Stimulated activated CD8-positive, alpha-beta memory T cell treated with anti-CD3 and anti-CD28 coated beads, Interleukin-4, amount 100 ng/mL, for 48 hours (primary cell): ENCODE data around the gene ITM2C.

Experiments
- DNase-seq: peaks from one replicate; pipeline ENCODE4 v3.0.0-alpha.2; 2020

The ITM2C gene, protein sequence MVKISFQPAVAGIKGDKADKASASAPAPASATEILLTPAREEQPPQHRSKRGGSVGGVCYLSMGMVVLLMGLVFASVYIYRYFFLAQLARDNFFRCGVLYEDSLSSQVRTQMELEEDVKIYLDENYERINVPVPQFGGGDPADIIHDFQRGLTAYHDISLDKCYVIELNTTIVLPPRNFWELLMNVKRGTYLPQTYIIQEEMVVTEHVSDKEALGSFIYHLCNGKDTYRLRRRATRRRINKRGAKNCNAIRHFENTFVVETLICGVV

GRCh38 chr2:230864605-230865306 is at the start of gene ITM2C:
Gene ITM2C, plus strand, starts transcription at chr2:230864942. Its CDS starts 84 bp downstream, at chr2:230865026.
- DNase-seq, result peak; percentile 78

- DNase-seq, result no peak
Observed at GRCh38 chr2:230815088-230815487, 49.7 kb upstream of the ITM2C start.

DNA sequence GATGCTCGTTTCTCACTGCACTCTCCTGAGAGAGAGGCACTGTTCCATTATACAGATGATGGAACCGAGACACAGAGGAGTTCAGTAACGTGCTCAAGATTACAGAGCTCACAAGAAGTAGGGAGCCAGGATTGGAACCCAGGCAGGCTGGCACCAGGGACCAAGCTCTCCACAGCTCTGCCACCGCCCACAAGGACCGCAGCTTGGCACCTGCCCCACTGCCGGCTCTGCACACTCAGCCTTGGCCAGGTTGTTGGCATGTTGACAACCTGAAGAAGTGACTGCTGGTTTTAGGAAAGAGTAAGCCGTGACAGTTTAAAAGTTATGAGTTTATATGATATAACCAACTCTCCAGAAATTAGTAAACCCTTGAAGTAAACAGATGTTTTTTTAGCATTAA is 48.0 kb upstream of the ITM2C start:
- no peak for DNase-seq

DNA sequence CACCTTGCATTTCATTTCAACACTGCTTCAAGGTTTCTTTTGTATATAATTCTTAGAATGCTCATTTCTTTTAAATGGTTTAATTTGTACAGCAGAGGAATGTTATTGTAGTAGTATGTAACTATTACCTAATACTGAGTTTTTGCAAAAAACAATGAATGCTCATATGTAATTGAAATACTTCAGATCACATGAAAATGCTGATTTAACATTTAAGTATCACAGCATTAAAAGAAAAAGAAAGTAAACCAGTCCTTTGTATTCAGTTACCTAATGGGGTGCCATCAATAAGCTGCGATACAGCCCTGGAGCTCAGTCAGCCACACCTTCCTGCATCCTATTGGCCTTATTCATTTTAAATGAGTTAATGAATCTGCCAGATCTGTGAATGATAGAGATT is 45.3 kb upstream of the ITM2C start:
- no peak for DNase-seq

GRCh38 chr2:230821261-230821990 is 43.3 kb upstream of the ITM2C start:
- DNase-seq, result no peak

GRCh38 chr2:230821991-230822520 is 42.7 kb upstream of the ITM2C start:
- DNase-seq, result no peak

- DNase-seq, result no peak
Observed at GRCh38 chr2:230823264-230823964, 41.3 kb upstream of the ITM2C start.

- DNase-seq, result peak; percentile 62
Observed at GRCh38 chr2:230824406-230824978, 40.2 kb upstream of the ITM2C start.

- no peak for DNase-seq
Observed at GRCh38 chr2:230825354-230825753, 39.4 kb upstream of the ITM2C start.

- DNase-seq, result no peak
Observed at GRCh38 chr2:230827774-230828271, 36.9 kb upstream of the ITM2C start.

- peak; percentile 49 for DNase-seq
Observed at GRCh38 chr2:230828272-230828961, 36.3 kb upstream of the ITM2C start.

GRCh38 chr2:230829293-230829692 is 35.4 kb upstream of the ITM2C start:
- no peak for DNase-seq

- no peak for DNase-seq
Observed at GRCh38 chr2:230829959-230830358, 34.8 kb upstream of the ITM2C start.

DNA sequence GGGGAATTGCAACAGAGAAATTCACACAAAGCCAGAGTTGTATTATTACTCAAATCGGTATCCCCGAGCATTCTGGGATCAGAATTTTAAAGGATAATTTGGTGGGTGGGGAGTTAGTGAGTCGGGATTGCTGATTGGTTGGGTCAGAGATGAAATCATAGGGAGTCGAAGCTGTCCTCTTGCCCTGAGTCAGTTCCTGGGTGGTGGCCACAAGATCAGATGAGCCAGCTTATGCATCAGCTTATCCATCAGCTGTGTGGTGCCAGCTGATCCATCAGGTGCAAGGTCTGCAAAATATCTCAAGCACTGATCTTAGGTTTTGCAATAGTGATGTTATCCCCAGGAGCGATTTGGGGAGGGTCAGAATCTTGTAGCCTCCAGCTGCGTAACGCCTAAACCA is 34.3 kb upstream of the ITM2C start:
- no peak for DNase-seq

GRCh38 chr2:230840301-230840700 is 24.4 kb upstream of the ITM2C start:
- no peak for DNase-seq

DNA sequence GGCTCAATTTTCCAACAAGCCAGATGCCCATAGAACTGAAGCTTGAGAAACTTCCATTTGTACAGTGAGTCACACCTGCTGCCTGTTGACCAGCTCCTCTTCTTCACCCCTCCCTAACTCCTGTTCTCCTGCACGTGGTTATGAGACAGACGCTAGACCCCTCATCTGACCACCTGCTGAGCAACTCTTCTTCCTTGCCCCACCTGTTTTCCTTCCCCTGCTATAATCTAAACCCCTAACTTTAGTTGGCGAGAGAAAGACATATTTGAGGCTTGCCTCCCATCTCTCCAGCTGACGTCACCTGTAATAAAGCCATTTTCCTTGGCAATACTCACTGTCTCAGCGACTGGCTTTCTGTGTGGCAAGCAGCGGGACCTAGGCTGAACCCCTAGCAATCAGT is 22.3 kb upstream of the ITM2C start:
- no peak for DNase-seq

DNA sequence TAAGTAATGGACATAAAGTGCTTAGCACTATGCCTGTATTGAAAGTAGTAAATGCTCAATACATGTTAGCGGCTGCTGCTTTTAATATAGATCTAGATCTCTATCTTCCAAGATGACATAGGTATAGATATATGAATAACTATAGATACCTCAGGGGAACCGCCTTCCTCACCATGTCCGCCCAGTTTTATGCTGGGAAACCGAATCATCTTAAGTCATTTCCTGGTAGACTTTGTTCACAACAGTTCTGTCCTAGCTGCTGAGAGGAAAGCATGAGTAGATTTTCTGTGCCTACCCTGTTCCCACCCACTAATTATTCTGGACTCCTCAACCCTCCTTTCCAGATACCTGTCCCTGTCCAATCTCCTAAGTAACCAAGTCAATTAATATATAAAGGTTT is 21.6 kb upstream of the ITM2C start:
- DNase-seq, result no peak

GRCh38 chr2:230846360-230846759 is 18.4 kb upstream of the ITM2C start:
- DNase-seq, result no peak

- DNase-seq, result peak; percentile 98
Observed at GRCh38 chr2:230847883-230848388, 16.8 kb upstream of the ITM2C start.

DNA sequence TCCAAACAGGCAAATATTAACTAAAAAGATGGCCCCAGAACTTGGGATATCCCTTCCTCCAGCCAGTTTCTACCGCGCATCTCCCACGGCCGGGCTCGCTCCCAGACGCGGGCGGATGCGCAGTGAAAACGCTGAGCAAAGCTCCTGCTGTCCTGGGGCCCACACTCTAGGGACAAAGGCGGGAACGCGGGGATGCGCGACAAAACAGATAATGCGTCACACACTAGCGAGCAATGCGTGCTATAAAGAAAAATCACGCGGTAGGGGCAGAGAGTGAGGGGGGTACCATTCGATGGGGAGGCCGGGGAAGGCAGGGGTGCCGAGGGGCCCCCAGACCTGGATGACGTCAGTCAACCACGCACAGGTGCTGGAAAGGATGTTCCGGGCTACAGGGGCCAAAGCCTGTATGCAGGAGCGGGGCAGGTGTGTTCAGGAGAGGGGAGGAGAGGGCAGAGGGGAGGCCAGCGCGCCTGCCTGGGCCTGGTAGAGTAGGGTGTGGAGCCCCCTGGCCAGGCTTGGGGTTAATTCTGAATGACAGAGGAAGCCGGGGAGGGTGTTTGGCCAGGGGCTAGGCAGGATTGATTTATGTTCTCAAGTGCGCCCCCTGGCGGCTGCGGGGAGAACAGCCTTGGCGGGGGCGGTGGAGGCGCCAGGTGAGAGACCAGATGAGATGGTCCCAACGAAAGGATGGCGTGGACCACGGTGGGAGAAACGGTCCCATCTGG is 14.9 kb upstream of the ITM2C start:
- peak; percentile 88 for DNase-seq

GRCh38 chr2:230850358-230850658 is 14.4 kb upstream of the ITM2C start:
- no peak for DNase-seq
